Duodenal mucosa (tissue), 2 donors: ENCODE results near the gene ZNF771.
A peak's percentile ranks its signal among the peaks of the same experiment; 100 is the strongest.
"Not testable (repeated sequence)": the region's sequence is repeated elsewhere in the genome, so short reads cannot be mapped to it uniquely, and the experiment has no call there.

Experiments used
- H3K27ac ChIP-seq: one replicate; pipeline ENCODE4 v1.7.0; 2013; ENCODE audit warnings: low read depth, low read length
- H3K27me3 ChIP-seq, 2 donors: one replicate each; pipeline ENCODE4 v1.7.0; 2013; ENCODE audit warnings: low read length in 2 of 2, control low read depth in 1 of 2; ENCODE audit not compliant: insufficient read depth in 2 of 2, control insufficient read depth in 1 of 2
- H3K36me3 ChIP-seq, 2 donors: one replicate each; pipeline ENCODE4 v1.7.0; 2013; ENCODE audit warnings: low read length in 2 of 2, control low read depth in 1 of 2; ENCODE audit not compliant: insufficient read depth in 2 of 2, control insufficient read depth in 1 of 2
- H3K4me1 ChIP-seq, 2 donors: one replicate each; pipeline ENCODE4 v1.7.0; 2013; ENCODE audit warnings: low read length in 2 of 2, control low read depth in 1 of 2; ENCODE audit not compliant: insufficient read depth in 2 of 2, control insufficient read depth in 1 of 2
- H3K4me3 ChIP-seq, 2 donors: one replicate each; pipeline ENCODE4 v1.7.0; 2013; ENCODE audit warnings: low read length in 2 of 2, low read depth in 1 of 2
- H3K9ac ChIP-seq, 2 donors: one replicate each; pipeline ENCODE4 v1.7.0; 2013; ENCODE audit warnings: low read length in 2 of 2, low read depth in 1 of 2
- H3K9me3 ChIP-seq, 2 donors: one replicate each; pipeline ENCODE4 v1.7.0; 2013; ENCODE audit warnings: low read length in 2 of 2, control low read depth in 1 of 2; ENCODE audit not compliant: control insufficient read depth in 1 of 2

Gene ZNF771

DNA sequence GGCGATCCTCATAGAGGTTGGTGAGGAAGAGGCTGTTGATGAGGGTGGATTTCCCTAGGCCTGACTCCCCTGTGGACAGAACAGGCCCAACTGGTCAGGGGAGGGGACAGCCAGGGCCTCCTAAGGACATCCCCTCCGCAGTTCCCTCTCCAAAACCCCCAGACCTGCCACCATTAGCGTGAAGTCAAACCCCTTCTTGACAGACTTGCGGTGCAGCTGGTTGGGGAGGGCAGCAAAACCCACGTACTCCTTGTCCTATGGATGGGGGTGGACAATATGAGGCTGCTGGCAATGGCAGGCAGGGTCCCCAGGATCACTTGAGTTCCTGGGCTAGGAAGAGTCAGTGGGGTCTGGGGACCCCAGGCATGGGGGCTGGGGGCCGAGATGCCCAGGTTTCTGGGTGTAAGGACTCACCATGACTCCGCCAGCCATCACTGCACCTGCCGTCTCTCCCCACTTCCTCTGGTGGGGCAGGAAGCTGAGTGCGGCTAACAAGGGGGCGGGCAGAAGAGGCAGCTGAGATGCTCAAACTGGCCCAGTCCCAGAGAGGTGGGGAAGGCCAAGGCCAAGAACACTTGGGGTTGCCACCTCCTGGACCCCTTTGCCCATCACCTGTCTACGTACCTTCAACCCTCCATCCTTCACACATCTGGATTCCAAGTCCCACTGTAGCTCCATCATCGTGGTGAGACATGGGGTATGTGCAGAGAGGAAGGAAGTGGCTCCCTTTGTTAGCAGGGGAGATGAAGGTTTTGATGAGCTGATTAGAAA lies 25.1 kb upstream of the ZNF771 start, which contains the start of gene SEPTIN1:
TSS of gene SEPTIN1 (minus strand) at position 451 of the 771 bp plus-strand sequence. CDS start at position 432, 19 bp downstream.
- Histone ChIP-seq H3K9me3 (no peaks in the 10 kb centered on the region), H3K4me3 (peak within 1 kb of the TSS; percentile 50 to 66)

DNA sequence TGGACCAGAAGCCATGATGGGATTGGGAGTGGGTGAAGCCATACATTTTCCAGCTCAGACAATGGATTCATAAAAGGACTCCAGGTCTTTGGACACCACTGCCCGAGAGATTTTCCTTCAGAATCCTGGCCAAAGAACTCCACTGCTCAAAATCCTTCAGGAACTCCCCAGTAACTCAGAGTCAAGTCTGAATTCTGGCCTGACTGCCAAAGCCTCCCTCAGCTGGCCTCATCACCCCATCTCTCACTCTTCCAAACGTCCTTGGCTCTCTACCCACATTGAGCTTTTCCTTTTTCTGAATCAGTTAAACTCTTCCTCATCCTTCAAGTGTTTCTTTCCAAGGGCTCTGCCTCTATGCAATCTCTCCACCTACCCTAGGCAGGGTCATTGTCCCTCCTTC lies 23.9 kb upstream of the ZNF771 start:
- Histone ChIP-seq H3K27me3 (no peaks in the 10 kb centered on the region), H3K9me3 (no peaks in the 10 kb centered on the region), H3K9ac (no peak overlapping the region), H3K4me3 (no peak overlapping the region), H3K27ac (no peak overlapping the region), H3K36me3 (no peaks in the 10 kb centered on the region), H3K4me1 (peaks cover 21 to 22% of the 10 kb centered on the region in 2 donors)

More for the DNA sequence above, 25.1 kb upstream of the ZNF771 start, which contains the start of gene SEPTIN1:
- Histone ChIP-seq H3K4me1 (peaks cover 23 to 24% of the 10 kb centered on the region in 2 donors), H3K27me3 (no peaks in the 10 kb centered on the region), H3K36me3 (no peaks in the 10 kb centered on the region), H3K9ac (peak within 1 kb of the TSS; percentile 47 to 48), H3K27ac (peak within 1 kb of the TSS; percentile 62)

DNA sequence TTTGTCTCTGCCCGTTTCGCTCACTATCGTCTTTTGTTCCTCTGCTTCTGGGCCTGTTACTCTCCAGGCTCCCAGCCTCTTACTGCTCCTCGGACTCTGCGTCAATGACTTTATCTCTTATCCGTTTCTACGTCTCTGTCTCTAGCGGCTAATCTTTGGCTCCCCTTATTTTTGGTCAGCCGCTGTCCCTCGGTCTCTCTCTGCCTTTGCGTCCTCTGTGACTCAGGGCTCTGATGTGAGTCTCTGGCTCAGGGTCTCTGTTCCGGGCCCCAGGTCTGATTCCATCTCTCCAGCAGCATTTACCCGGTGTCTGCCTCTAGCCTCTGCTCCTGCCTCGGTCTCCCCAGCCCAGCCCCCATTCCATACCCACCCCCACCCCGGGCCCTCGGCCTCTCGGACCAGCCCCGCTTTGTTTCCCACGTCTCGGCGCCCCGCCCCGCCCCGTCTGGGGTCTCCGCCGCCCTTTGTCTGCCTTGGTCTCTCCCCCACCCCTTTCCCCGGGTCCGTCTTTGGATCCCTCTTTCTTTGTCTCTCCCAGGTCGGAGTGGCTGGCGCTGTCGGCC lies 12.7 kb upstream of the ZNF771 start:
- peak overlapping the region; percentile 33 to 54 for H3K9ac ChIP-seq
- H3K4me1 ChIP-seq, result peaks cover 9 to 33% of the 10 kb centered on the region in 2 donors
- peaks cover 0 to 13% of the 10 kb centered on the region in 2 donors for H3K36me3 ChIP-seq
- H3K27ac ChIP-seq, result peak overlapping the region; percentile 63
- no peaks in the 10 kb centered on the region for H3K27me3 ChIP-seq
- H3K9me3 ChIP-seq, result no peaks in the 10 kb centered on the region
- peak overlapping the region; percentile 78 to 79 for H3K4me3 ChIP-seq

DNA sequence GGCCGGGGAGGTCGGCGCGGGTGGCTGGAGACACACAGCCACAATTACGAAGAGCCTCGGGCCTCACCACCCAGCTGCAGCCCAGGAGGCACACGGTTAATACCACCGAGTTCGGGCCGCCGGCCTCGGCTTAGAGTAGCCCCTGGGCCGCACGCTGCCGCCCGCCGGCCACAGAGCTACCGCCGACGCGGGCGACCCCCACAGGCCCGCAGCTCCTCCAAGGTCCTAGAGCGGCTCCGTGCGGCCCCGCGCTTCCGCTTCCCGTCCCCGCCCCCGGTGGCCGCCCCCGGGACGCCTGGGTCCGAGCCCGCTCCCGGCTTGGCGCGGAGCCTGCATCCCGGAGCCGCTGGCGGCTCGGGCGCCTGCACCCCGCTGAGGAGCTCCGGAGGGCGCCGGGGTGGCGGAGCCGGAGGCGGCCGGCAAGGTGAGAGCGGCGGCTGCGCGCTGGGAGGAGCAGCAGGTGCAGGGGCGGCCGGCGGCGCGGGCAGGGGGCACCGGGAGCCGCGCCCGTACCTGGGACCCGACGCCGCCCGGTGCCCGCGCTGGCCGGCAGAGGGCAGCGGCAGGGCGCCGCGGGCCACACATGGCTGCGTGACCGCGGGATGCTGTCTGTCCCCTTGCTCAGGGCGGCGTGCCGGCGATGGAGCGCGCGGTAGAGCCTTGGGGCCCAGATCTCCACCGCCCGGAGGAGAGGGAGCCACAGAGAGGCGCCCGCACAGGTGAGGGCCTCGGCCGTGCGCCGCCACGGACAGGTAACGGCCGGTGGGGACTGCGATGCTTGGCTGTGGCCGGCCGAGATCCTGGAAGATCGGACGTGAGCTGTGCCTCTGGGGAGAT lies 12.0 kb upstream of the ZNF771 start, which contains the start of gene ZNF48:
TSS of gene ZNF48 (plus strand) at position 266 of the 837 bp plus-strand sequence. CDS start at position 641, 375 bp downstream.
- no peaks in the 10 kb centered on the region for H3K9me3 ChIP-seq
- no peaks in the 10 kb centered on the region for H3K27me3 ChIP-seq
- H3K4me1 ChIP-seq, result peaks cover 9 to 38% of the 10 kb centered on the region in 2 donors
- peaks cover 0 to 13% of the 10 kb centered on the region in 2 donors for H3K36me3 ChIP-seq
- H3K27ac ChIP-seq, result peak within 1 kb of the TSS; percentile 63
- peak within 1 kb of the TSS; percentile 68 to 73 for H3K9ac ChIP-seq
- H3K4me3 ChIP-seq, result peak within 1 kb of the TSS; percentile 78 to 79

DNA sequence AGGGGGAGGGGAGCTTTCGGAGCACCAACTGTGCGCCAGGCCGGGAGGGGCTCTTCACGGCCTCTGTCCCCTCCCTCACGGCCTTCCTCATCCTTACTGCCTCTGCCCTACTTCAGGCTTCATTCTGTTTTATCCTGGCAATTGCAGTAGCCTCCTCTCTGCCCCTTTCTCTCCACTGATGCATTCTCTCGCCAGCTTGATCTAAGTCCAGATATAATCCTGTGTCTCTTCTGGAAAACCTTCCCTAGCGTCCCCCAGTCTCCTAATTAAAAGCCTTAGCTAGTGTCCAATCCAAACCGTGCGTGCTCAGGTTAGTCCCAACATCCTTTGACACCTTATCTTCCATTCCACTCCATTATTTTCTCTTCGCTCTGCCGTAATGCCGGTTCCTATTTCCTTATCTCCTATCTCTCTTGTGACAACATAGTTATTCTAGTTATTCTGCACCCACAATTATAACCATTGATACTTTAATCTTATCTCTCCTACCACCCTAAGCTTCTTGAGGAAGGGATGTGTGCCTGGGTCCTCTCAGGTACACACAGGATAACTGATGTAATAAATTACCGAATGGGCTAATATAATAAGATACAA lies 11.3 kb upstream of the ZNF771 start:
- peak overlapping the region; percentile 78 to 79 for H3K4me3 ChIP-seq
- no peak overlapping the region for H3K27ac ChIP-seq
- no peaks in the 10 kb centered on the region for H3K27me3 ChIP-seq
- peaks cover 9 to 38% of the 10 kb centered on the region in 2 donors for H3K4me1 ChIP-seq
- H3K9me3 ChIP-seq, result no peaks in the 10 kb centered on the region
- H3K36me3 ChIP-seq, result peaks cover 0 to 13% of the 10 kb centered on the region in 2 donors
- peak overlapping the region; percentile 68 to 73 for H3K9ac ChIP-seq

DNA sequence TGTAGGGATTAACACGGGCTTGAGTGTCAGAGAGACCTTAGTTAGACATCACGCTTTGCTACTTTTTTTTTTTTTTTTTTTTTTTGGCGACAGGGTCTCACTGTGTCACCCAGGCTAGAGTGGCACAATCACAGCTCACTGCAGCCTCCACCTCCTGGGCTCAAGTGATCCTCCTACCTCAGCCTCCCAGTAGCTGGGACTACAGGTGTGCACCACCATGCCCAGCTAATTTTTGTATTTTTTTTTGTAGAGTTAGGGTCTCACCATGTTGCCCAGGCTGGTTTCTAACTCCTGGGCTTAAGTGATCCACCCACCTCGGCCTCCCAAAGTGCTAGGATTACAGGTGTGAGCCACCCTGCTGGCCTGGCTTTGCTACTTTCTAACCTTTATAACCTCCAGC lies 10.8 kb upstream of the ZNF771 start:
- Histone ChIP-seq H3K36me3 (peaks cover 0 to 13% of the 10 kb centered on the region in 2 donors), H3K4me3 (peak overlapping the region in 1 of 2 donors; percentile 79), H3K4me1 (peaks cover 9 to 38% of the 10 kb centered on the region in 2 donors)
- not testable (repeated sequence) for H3K9ac ChIP-seq, H3K9me3 ChIP-seq, H3K27me3 ChIP-seq, H3K27ac ChIP-seq

DNA sequence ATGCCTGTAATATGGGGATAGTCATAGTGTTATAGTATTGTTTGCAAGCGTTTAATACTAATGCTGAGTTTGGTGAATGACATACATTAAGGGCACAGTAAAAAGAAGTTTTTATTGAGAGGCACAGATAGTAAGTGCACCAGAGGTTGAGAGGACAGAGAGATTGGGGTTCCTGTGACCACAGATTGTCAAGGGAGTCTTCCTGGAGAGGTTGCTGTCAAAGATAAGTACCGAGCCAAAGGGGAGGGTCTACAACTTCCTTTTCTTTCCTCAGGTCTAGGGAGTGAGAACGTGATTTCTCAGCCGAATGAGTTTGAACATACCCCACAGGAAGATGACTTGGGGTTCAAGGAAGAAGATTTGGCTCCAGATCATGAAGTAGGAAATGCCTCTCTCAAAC lies 10.3 kb upstream of the ZNF771 start:
- no peaks in the 10 kb centered on the region for H3K9me3 ChIP-seq
- H3K9ac ChIP-seq, result no peak overlapping the region
- peaks cover 9 to 38% of the 10 kb centered on the region in 2 donors for H3K4me1 ChIP-seq
- no peaks in the 10 kb centered on the region for H3K27me3 ChIP-seq
- peaks cover 0 to 13% of the 10 kb centered on the region in 2 donors for H3K36me3 ChIP-seq
- H3K27ac ChIP-seq, result no peak overlapping the region
- H3K4me3 ChIP-seq, result no peak overlapping the region

DNA sequence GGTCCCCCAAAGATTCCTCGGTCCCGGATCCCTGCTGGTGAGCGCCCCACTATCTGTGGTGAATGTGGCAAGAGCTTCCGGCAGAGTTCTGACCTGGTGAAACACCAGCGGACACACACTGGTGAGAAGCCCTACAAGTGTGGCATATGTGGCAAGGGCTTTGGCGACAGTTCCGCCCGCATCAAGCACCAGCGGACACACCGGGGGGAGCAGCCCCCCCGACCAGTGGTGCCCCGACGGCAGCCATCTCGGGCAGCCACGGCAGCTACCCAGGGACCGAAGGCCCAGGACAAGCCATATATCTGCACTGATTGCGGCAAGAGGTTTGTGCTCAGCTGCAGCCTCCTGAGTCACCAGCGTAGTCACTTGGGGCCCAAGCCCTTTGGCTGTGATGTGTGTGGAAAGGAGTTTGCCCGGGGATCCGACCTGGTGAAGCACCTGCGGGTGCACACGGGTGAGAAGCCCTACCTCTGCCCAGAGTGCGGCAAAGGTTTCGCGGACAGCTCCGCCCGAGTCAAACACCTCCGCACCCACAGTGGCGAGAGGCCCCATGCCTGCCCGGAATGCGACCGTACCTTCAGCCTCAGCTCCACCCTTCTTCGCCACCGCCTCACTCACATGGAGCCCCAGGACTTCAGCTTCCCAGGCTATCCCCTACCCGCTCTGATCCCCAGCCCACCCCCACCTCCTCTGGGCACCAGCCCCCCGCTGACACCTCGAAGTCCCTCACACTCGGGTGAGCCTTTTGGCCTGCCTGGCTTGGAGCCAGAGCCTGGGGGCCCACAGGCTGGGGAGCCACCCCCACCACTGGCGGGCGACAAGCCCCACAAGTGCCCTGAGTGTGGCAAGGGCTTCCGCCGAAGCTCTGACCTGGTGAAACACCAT lies 9.4 kb upstream of the ZNF771 start:
- Histone ChIP-seq H3K9me3 (no peaks in the 10 kb centered on the region), H3K27me3 (no peaks in the 10 kb centered on the region), H3K4me3 (no peak overlapping the region), H3K36me3 (peaks cover 0 to 13% of the 10 kb centered on the region in 2 donors), H3K4me1 (peaks cover 9 to 38% of the 10 kb centered on the region in 2 donors), H3K9ac (no peak overlapping the region), H3K27ac (no peak overlapping the region)
